GM13977 (cell line): ENCODE measurements around the gene CDK6.

Experiments
- DNase-seq: peaks from one replicate; pipeline ENCODE4 v3.0.0; 2012; ENCODE audit warnings: low spot score
- in situ Hi-C: fragments of 300-500 bp; cut with MboI; formaldehyde crosslinking; loops from one replicate; pipeline ENCODE4 v1.12.0; 2022; ENCODE audit warnings: low sequenced_read_pairs, low pct_unique_long_range_greater_than_20kb, mixed read lengths, inconsistent platforms; ENCODE audit not compliant: unreplicated experiment
- TF ChIP-seq, protein P1 (sequence below): IDR thresholded peaks from 2 replicates; pipeline ENCODE4 v1.5.1; 2012; ENCODE audit warnings: mild to moderate bottlenecking, control low read depth; ENCODE audit not compliant: insufficient read depth; ENCODE audit errors: extremely low read depth, missing control alignments

The CDK6 gene

GRCh38 chr7:92856436-92856835 lies 20.1 kb upstream of the CDK6 start:
- DNase-seq = no peak
- TF ChIP-seq, protein P1, sequence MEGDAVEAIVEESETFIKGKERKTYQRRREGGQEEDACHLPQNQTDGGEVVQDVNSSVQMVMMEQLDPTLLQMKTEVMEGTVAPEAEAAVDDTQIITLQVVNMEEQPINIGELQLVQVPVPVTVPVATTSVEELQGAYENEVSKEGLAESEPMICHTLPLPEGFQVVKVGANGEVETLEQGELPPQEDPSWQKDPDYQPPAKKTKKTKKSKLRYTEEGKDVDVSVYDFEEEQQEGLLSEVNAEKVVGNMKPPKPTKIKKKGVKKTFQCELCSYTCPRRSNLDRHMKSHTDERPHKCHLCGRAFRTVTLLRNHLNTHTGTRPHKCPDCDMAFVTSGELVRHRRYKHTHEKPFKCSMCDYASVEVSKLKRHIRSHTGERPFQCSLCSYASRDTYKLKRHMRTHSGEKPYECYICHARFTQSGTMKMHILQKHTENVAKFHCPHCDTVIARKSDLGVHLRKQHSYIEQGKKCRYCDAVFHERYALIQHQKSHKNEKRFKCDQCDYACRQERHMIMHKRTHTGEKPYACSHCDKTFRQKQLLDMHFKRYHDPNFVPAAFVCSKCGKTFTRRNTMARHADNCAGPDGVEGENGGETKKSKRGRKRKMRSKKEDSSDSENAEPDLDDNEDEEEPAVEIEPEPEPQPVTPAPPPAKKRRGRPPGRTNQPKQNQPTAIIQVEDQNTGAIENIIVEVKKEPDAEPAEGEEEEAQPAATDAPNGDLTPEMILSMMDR = no peak
- in situ Hi-C loops = no loop called here

DNA sequence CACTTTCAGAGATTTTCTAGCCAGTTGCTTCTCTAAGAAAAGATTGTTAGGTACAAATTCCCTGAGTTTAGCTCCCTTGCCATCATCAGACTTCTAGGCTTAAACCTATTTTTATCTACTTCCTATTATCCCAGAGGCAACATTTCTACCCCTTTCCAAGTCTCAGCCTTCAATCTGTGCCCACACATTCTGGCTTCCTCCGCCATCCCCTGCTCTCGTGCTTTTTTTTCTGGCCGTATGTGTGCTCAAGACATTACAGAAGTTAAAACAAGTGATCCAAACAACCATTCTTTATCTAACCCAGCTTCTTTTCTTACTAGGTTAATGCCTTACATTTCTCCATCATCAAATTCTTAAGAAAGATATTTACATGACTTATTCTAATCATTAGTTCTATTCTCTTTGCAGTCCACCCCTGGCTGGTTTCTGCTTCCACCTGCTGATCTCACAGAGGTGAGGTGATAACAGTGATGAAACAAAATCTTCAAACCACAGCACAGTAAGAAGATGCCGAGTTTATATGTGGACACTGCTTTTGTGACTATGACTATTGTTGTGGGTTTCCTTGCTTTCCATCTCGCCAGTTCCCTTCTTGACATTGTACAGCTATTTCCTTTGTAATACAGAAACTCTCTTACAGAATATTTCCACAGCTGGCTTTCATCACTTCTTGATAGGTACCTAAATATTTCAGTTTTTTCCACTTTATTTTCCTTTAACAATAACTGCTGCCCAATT lies 18.3 kb upstream of the CDK6 start:
- in situ Hi-C loops = no loop called here
- TF ChIP-seq, protein P1 = no peak
- DNase-seq = peak; percentile 21

DNA sequence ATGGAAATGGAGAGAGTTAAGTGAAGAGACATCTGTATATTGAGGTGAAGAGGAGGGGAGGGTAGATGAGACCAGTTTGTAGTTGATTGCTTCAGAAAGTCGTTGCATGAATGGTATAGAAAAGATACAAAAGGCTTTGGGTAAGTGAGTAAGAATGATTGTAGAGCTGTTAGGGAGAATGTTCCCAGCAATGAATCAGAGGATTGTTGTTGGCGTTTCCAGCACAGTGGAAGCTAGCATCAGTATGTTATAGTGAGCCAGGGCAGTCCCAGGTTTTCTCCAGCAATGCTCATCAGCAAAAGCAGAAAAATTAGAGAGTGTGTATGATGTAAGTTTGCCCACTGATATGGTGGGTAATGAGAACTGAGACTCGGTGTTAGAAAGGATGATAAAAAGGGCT lies 15.4 kb upstream of the CDK6 start:
- in situ Hi-C loops = no loop called here
- no peak for DNase-seq

DNA sequence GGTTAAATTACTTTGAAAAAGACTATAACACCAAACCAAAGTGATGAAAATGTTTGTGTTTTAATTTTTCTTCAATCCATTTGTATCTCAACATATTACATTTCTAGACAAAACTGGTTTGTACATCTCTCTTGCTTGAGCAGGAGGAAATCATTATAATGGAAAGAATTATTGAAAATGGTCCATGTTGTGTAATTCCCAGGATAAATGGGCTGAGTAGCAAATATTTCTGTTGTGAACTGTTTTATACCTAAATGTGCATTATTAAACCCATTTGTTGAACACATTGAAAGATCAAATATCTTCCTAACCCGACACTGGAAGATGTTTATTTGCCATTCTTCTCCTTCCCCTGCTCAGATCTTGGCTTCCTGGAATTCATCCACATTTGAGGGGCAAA lies 14.1 kb upstream of the CDK6 start:
- no peak for DNase-seq
- TF ChIP-seq, protein P1 = no peak
- in situ Hi-C loops = no loop called here

More for the DNA sequence above, 15.4 kb upstream of the CDK6 start:
- TF ChIP-seq, protein P1 = no peak

DNA sequence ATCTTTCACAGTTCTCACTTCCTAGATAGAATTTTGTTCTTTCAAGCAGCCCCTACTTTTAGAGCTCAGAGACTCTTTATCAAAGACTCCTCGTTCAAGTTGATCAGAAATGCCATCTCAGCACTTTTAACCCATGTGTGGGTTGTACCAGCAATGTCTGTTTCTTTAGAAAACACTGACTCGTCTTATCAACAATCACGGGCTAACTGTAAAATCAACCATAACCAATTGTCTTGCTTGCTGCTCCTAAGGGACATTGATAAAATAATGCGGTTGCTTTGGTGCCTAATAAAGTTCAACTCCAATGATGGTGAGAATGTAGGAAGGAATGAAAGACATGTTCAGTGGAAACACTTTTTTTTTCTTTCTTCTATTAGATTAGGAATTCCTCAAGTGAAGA lies 12.9 kb upstream of the CDK6 start:
- in situ Hi-C loops = loop anchor here (25.0 kb wide), 1 partner anchor 213 kb away; no protein-coding TSS in a partner anchor

GRCh38 chr7:92848851-92849250 lies 12.5 kb upstream of the CDK6 start:
- in situ Hi-C loops = loop anchor here (25.0 kb wide), 1 partner anchor 213 kb away; no protein-coding TSS in a partner anchor
- DNase-seq = no peak
- TF ChIP-seq, protein P1 = no peak

More for the DNA sequence above, 12.9 kb upstream of the CDK6 start:
- TF ChIP-seq, protein P1 = no peak
- DNase-seq = no peak
